Upper lobe of left lung (tissue), 6 donors: ENCODE measurements around the gene UACA. TPM values are rescaled to one million over a fixed set of nuclear protein-coding genes. Genes with fewer than 3 reads are reported as not detected.

Experiments used
- ATAC-seq, 2 donors: fragments of 200-7000 bp; cut with Tn5 transposase; one replicate each; pipeline ENCODE4 v1.9.1; 2022; ENCODE audit warnings: mild to moderate bottlenecking in 2 of 2, moderate library complexity in 2 of 2; ENCODE audit not compliant: low FRiP score in 2 of 2
- DNase-seq, 2 donors: peaks; one replicate each; pipeline ENCODE4 v3.0.0-alpha.2; 2019 to 2020
- H3K27ac ChIP-seq, 4 donors: fragments of 200-600 bp; sonication (generic); one replicate each; pipeline ENCODE4 v1.5.1; 2016 to 2019
- H3K27me3 ChIP-seq, 4 donors: fragments of 200-600 bp; sonication (generic); one replicate each; pipeline ENCODE4 v1.5.1; 2017 to 2019
- H3K36me3 ChIP-seq, 4 donors: fragments of 200-600 bp; sonication (generic); one replicate each; pipeline ENCODE4 v1.5.1; 2016 to 2019
- H3K4me1 ChIP-seq, 4 donors: fragments of 200-600 bp; sonication (generic); one replicate each; pipeline ENCODE4 v1.5.1; 2018 to 2019
- H3K4me3 ChIP-seq, 4 donors: fragments of 200-600 bp; sonication (generic); one replicate each; pipeline ENCODE4 v1.5.1; 2017 to 2019; ENCODE audit warnings: mild to moderate bottlenecking in 2 of 4, moderate library complexity in 1 of 4
- H3K9me3 ChIP-seq, 4 donors: fragments of 200-600 bp; sonication (generic); one replicate each; pipeline ENCODE4 v1.5.1; 2018 to 2019
- EP300 ChIP-seq, 4 donors: sonication (generic); formaldehyde crosslinking; IDR thresholded peaks; one replicate each; pipeline ENCODE4 v1.5.1; 2017; ENCODE audit warnings: antibody characterized with exemption in 4 of 4, control low read depth in 2 of 4
- POLR2A ChIP-seq, 4 donors: fragments of 450-650 bp; IDR thresholded peaks; one replicate each; pipeline ENCODE4 v1.5.1; 2016 to 2017; ENCODE audit warnings: antibody characterized with exemption in 4 of 4, mild to moderate bottlenecking in 2 of 4
- POLR2AphosphoS5 ChIP-seq, 2 donors: sonication (generic); formaldehyde crosslinking; IDR thresholded peaks; one replicate each; pipeline ENCODE4 v1.5.1; 2017; ENCODE audit warnings: antibody characterized with exemption in 2 of 2
- WGBS, 2 donors: methylation state at CpG; one replicate each; pipeline ENCODE4 v1.1.5; 2017 to 2018; 5-methylcytosine and 5-hydroxymethylcytosine counted together
- total RNA-seq, 6 donors: library from RNA; depleted of rRNA in 4 of 6; stranded (reverse); fragments of >200 nt in 4 of 6; gene quantifications; one replicate each; pipeline versions ENCODE4 v1.1.0 to v1.2.1, GENCODE V29; 2016 to 2021
- TF ChIP-seq, protein P1 (sequence below), 6 experiments: fragments of 450-650 bp in 4 of 6; fragments of 200-600 bp in 2 of 6; sonication (generic) in 2 of 6; IDR thresholded peaks; one replicate each; pipeline ENCODE4 v1.5.1; 2016 to 2019; ENCODE audit warnings: antibody characterized with exemption in 6 of 6
- donor health status: DM: no; HTN: no; CAD: no; lungs with moderate emphysema.
- donor health status: DM: no; HTN: yes; CAD: no; lungs with severe emphysema.

UACA gene
- total RNA-seq, 6 donors from 2014 or later = 23.9 to 83.8 (median 39.0) TPM

DNA sequence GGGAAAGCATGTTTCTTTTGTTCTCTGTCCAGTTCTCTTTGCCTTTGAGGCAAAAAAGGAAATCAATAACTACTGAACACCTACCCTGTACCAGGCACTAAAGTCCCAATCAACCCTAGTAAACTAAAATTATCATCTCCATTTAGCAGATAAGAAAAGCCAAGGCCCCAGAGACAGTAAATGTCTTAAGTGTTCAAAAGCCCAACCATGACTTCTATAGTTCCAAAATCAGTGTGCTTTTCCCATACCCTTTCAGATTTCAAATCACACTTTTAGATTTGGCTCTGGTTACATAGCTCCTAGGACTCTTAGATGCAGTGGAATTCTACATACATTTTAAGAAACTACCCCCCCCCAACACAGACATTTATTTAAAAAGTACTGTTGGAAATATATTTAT is 63.5 kb downstream of the UACA start:
- peak overlapping the region; percentile 4 to 71 (median 50) for H3K27ac ChIP-seq
- DNase-seq (no peak), ATAC-seq (no peak)
- H3K4me1 ChIP-seq = peaks cover 11 to 37% (median 18%) of the 10 kb centered on the region in 4 donors
- H3K4me3 ChIP-seq = no peak overlapping the region
- no peaks in the 10 kb centered on the region for H3K9me3 ChIP-seq
- no peaks in the 10 kb centered on the region for H3K36me3 ChIP-seq
- no peaks in the 10 kb centered on the region for H3K27me3 ChIP-seq
- TF ChIP-seq POLR2A (IDR thresholded peaks at IDR 0.05) = no peak
- TF ChIP-seq, protein P1, sequence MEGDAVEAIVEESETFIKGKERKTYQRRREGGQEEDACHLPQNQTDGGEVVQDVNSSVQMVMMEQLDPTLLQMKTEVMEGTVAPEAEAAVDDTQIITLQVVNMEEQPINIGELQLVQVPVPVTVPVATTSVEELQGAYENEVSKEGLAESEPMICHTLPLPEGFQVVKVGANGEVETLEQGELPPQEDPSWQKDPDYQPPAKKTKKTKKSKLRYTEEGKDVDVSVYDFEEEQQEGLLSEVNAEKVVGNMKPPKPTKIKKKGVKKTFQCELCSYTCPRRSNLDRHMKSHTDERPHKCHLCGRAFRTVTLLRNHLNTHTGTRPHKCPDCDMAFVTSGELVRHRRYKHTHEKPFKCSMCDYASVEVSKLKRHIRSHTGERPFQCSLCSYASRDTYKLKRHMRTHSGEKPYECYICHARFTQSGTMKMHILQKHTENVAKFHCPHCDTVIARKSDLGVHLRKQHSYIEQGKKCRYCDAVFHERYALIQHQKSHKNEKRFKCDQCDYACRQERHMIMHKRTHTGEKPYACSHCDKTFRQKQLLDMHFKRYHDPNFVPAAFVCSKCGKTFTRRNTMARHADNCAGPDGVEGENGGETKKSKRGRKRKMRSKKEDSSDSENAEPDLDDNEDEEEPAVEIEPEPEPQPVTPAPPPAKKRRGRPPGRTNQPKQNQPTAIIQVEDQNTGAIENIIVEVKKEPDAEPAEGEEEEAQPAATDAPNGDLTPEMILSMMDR (IDR thresholded peaks at IDR 0.05) = no peak
- TF ChIP-seq EP300 (IDR thresholded peaks at IDR 0.05) = no peak
- no peak for TF ChIP-seq POLR2AphosphoS5 (IDR thresholded peaks at IDR 0.05)

DNA sequence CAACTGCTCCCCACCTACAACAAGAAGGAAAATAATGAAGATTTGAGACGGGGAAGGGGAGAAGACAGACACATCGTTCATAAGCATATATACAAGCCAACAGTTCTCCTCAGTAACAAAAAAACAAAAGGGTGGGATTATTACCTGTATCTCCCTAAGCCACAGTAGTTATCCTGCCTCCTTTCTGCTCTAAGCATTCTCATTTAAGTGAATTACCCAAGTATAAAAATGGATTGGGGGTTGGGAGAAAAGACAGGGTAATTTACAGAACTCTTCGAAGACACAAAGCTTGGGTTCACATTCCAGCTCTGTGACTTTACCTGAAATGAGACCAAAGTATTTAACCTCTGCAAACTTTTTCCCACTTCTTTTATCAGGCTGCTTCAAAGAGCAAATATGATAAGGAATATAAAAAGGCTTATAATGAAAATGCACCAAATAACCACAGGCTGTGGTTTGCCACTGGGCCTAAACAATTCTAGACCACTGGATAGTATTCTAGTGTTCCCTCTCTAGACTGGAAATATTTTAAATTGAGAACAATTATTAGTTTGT is 64.4 kb downstream of the UACA start:
- no peaks in the 10 kb centered on the region for H3K9me3 ChIP-seq
- no peak for ATAC-seq

DNA sequence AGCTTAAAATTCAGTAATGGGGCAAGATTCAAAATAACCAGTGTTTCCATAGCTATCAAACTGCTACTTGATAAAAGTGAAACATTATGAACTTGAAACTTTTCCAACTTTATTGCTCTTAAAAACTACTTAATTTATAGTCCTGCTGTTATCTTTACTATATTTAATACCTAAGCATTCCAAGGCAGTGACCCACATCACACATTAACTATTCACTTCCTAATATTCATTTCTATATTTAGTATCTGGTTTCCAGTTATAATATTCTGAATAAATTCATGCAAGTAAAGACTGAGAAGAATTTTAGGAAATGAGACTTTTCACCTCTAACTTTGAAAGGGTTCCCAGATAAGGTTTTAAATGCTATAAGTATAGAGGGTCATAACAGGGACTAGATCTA is 64.9 kb downstream of the UACA start:
- H3K36me3 ChIP-seq = no peaks in the 10 kb centered on the region
- no peaks in the 10 kb centered on the region for H3K9me3 ChIP-seq
- H3K4me1 ChIP-seq = peaks cover 11 to 32% (median 13%) of the 10 kb centered on the region in 4 donors

More for the DNA sequence above, 64.4 kb downstream of the UACA start:
- H3K4me3 ChIP-seq = no peak overlapping the region
- H3K27me3 ChIP-seq = no peaks in the 10 kb centered on the region
- peaks cover 11 to 37% (median 18%) of the 10 kb centered on the region in 4 donors for H3K4me1 ChIP-seq
- peak overlapping the region in 3 of 4 donors; percentile 4 to 71 (median 67) for H3K27ac ChIP-seq
- H3K36me3 ChIP-seq = no peaks in the 10 kb centered on the region
- WGBS, 2 donors = 52 to 68% methylated on average over 3 of the region's 3 CpGs
- TF ChIP-seq EP300 (IDR thresholded peaks at IDR 0.05) (no peak), POLR2AphosphoS5 (IDR thresholded peaks at IDR 0.05) (no peak), POLR2A (IDR thresholded peaks at IDR 0.05) (no peak)
- TF ChIP-seq, protein P1 (IDR thresholded peaks at IDR 0.05) = no peak
- no peak for DNase-seq

DNA sequence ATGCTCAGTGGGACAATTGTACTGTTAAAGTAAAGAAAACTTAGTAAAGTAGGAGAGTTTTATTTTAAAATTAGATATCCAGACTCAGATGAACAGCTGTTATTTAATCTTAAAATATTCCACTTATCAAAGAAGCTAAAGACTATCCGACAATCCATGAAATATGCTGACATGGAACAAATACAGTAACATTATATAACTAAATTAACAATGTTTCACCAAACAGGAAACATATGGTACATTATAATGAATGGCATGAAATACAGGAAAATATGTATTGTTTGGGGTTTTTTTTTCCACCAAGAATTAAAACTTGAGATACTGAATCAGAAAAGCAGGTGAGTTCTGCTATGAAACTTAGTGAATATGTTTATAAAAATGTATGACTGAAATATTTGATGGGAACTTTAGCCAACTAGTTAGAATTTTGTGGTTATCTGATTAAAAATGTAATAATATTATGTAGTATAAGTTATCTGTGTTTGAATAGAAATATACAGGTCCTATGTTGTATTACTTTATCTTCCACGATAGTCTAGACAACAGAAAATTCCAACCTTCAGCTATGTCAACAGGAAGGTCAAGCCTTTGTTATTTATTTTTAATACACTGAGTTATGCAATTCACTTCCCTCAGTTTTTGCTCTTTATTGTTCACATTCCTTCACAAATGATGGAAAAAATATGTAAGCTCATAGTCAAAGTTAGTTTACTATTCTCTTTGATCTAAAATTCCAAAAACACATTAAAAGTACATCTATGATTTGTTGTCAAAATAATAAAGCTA is 72.7 kb downstream of the UACA start:
- peaks cover 0 to 8% (median 0%) of the 10 kb centered on the region in 4 donors for H3K36me3 ChIP-seq
- no peak overlapping the region for H3K27ac ChIP-seq
- WGBS, 2 donors = 43 to 51% methylated on average over 2 of the region's 2 CpGs
- peaks cover 0 to 13% (median 1%) of the 10 kb centered on the region in 4 donors for H3K4me1 ChIP-seq
- H3K9me3 ChIP-seq = no peaks in the 10 kb centered on the region
- no peak for ATAC-seq
- DNase-seq = no peak
- TF ChIP-seq EP300 (IDR thresholded peaks at IDR 0.05) (no peak), POLR2A (IDR thresholded peaks at IDR 0.05) (no peak), POLR2AphosphoS5 (IDR thresholded peaks at IDR 0.05) (no peak)
- TF ChIP-seq, protein P1 (IDR thresholded peaks at IDR 0.05) = no peak
- no peaks in the 10 kb centered on the region for H3K27me3 ChIP-seq
- no peak overlapping the region for H3K4me3 ChIP-seq

More for the DNA sequence above, 64.9 kb downstream of the UACA start:
- H3K27ac ChIP-seq = peak overlapping the region in 2 of 4 donors; percentile 67 to 71
- no peak for DNase-seq
- H3K4me3 ChIP-seq = no peak overlapping the region
- no peaks in the 10 kb centered on the region for H3K27me3 ChIP-seq
- TF ChIP-seq, protein P1 (IDR thresholded peaks at IDR 0.05) = no peak
- no peak for TF ChIP-seq POLR2AphosphoS5 (IDR thresholded peaks at IDR 0.05)
- TF ChIP-seq EP300 (IDR thresholded peaks at IDR 0.05) = no peak
- TF ChIP-seq POLR2A (IDR thresholded peaks at IDR 0.05) = no peak
- no peak for ATAC-seq
